Fibroblast of upper back skin (primary cell): ENCODE results near the gene SRPX2.
"Not testable (repeated sequence)": the region's sequence is repeated elsewhere in the genome, so short reads cannot be mapped to it uniquely, and the experiment has no call there.

Experiments used
- DNase-seq: peaks from one replicate; pipeline ENCODE4 v3.0.0-alpha.2; 2013

Gene SRPX2

DNA sequence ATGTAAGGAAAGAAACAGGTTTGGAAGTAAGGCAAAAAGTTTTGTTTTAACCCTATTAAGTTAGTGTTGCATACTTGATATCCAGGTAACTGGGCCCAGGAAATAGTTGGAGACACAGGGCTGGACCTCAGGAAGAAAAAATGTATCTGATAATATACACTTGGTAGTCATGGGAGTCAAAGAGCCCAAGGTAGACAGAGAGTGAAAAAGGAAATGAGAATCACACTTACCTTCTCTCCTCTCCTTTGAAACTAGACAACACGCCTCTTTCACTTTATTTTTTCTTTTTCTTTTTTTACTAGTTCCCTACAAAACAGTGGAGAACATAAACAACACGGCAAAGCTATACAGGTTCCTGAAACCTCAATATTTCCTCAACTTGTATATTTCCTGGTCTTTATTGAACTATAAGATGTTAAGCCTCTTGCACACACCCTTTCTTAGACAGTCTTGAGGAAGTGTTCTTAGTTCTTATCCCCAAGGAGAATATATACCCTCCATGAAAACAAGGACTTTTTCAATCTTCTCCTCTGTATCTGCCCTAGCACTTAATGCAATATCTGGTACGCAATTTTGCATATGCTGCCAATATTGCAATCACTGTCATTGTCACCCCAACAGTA is 60.7 kb downstream of the SRPX2 start:
- no peak for DNase-seq

GRCh38 chrX:100710816-100711215 is 66.8 kb downstream of the SRPX2 start:
- no peak for DNase-seq

- DNase-seq, result no peak
These were observed 73.4 kb downstream of the SRPX2 start for GRCh38 chrX:100717363-100717762.

- no peak for DNase-seq
These were observed 75.1 kb downstream of the SRPX2 start for GRCh38 chrX:100719139-100719538.

GRCh38 chrX:100720301-100720700 is 76.3 kb downstream of the SRPX2 start:
- DNase-seq, result no peak

DNA sequence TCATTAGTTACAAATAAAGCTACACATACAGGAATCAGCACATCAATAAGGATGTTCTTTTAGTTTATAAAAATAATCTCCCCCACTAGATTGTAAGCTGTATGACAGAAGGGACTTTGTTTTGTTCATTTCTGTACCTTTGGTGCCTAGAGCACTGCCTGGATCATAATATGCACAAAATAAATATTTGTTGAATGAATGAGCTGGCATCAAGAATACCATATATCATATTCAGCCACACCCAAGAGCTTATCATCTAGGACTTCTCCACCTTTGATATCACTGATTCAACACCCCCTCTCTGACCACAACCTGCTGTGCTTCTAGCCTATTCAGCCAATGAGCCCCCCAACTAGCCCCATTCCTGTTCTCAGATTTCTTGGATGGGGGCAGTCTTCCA is 77.3 kb downstream of the SRPX2 start:
- no peak for DNase-seq

GRCh38 chrX:100724006-100724405 is 80.0 kb downstream of the SRPX2 start:
- DNase-seq, result not testable (repeated sequence)
